HepG2 (cell line): ENCODE measurements around the gene ASL. TPM values are rescaled to one million over a fixed set of nuclear protein-coding genes. Genes with fewer than 3 reads are reported as not detected.

Experiments used
- BATF2 ChIP-seq: sonication (generic); formaldehyde crosslinking; IDR thresholded peaks from 2 replicates; pipeline ENCODE4 v1.8.0; 2022; ENCODE audit warnings: mild to moderate bottlenecking, missing genetic modification reagents, moderate library complexity
- CBX1 ChIP-seq: IDR thresholded peaks from one replicate; pipeline ENCODE4 v1.6.1; 2016; ENCODE audit warnings: antibody characterized with exemption, low read depth
- CEBPB ChIP-seq: IDR thresholded peaks from 2 replicates; pipeline ENCODE4 v1.6.1; 2011; ENCODE audit warnings: low read depth, low read length, improper control_type of control experiment, borderline replicate concordance
- HDAC6 ChIP-seq: fragments of 200-600 bp; sonication (generic); IDR thresholded peaks from 2 replicates; pipeline ENCODE4 v1.7.0; 2017; ENCODE audit warnings: mild to moderate bottlenecking, antibody characterized with exemption, low read length, low read depth
- HOXD1 ChIP-seq: sonication (generic); formaldehyde crosslinking; IDR thresholded peaks from 2 replicates; pipeline ENCODE4 v1.5.0; 2020; ENCODE audit warnings: missing genetic modification reagents
- KLF6 ChIP-seq: IDR thresholded peaks from 2 replicates; pipeline ENCODE4 v1.8.0; 2016; ENCODE audit warnings: missing biosample characterization, missing genetic modification reagents
- NFIC ChIP-seq: IDR thresholded peaks from 2 replicates; pipeline ENCODE4 v1.6.1; 2012; ENCODE audit warnings: mild to moderate bottlenecking, low read length, inconsistent platforms
- TEAD3 ChIP-seq: optimal IDR thresholded peaks from 2 replicates; pipeline ENCODE3; 2016; ENCODE audit warnings: borderline replicate concordance
- TMF1 ChIP-seq: sonication (generic); formaldehyde crosslinking; IDR thresholded peaks from 2 replicates; pipeline ENCODE4 v1.8.1; 2022; ENCODE audit warnings: low read depth, missing genetic modification reagents
- ZFAT ChIP-seq: sonication (generic); formaldehyde crosslinking; conservative IDR thresholded peaks from 2 replicates; pipeline ENCODE4 v1.8.1; 2023; ENCODE audit warnings: missing genetic modification reagents, inconsistent platforms
- ZNF460 ChIP-seq: sonication (generic); formaldehyde crosslinking; IDR thresholded peaks from 2 replicates; pipeline ENCODE4 v1.5.1; 2020; ENCODE audit warnings: missing genetic modification reagents, mild to moderate bottlenecking, borderline replicate concordance
- ZNF513 ChIP-seq: sonication (generic); formaldehyde crosslinking; conservative IDR thresholded peaks from 2 replicates; pipeline ENCODE4 v1.5.0; 2020; ENCODE audit warnings: missing genetic modification reagents
- ZNF777 ChIP-seq: sonication (generic); formaldehyde crosslinking; IDR thresholded peaks from 2 replicates; pipeline ENCODE4 v1.4.0; 2020; ENCODE audit warnings: missing genetic modification reagents
- ZSCAN21 ChIP-seq: sonication (generic); formaldehyde crosslinking; IDR thresholded peaks from 2 replicates; pipeline ENCODE4 v1.8.0; 2022; ENCODE audit warnings: mild to moderate bottlenecking, missing genetic modification reagents, moderate library complexity, borderline replicate concordance
- ZSCAN25 ChIP-seq: sonication (generic); formaldehyde crosslinking; IDR thresholded peaks from 2 replicates; pipeline ENCODE4 v1.8.0; 2022; ENCODE audit warnings: mild to moderate bottlenecking, missing genetic modification reagents
- polyA plus RNA-seq, 8 experiments: library from polyadenylated mRNA; depleted of rRNA in 3 of 8; stranded (reverse) in 7 of 8; unstranded in 1 of 8; fragments of >200 nt; fragmentation: Illumina TruSeq in 4 of 8; extraction: Trizol in 4 of 8; gene quantifications; 2 replicates each; pipeline versions ENCODE4 v1.2.1 to v1.2.3, GENCODE V29; 2011 to 2016; ENCODE audit warnings: low read depth in 4 of 8, missing spikeins in 1 of 8, mixed read lengths in 1 of 8; ENCODE audit not compliant: insufficient read depth in 1 of 8
- total RNA-seq, 5 experiments: library from RNA; depleted of rRNA; stranded (reverse); fragments of >200 nt; fragmentation: Illumina TruSeq; extraction: Trizol; gene quantifications; 2 replicates each; pipeline ENCODE4 v1.2.3, GENCODE V29; 2016; ENCODE audit warnings: low read depth in 1 of 5
- TF ChIP-seq, protein P1 (sequence below), 2 experiments: sonication (generic) in 1 of 2; formaldehyde crosslinking in 1 of 2; IDR thresholded peaks; 2 replicates each; pipeline versions ENCODE4 v1.4.0 to v1.6.1; 2016 to 2020; ENCODE audit warnings: borderline replicate concordance in 1 of 2, low read depth in 1 of 2, mild to moderate bottlenecking in 1 of 2, missing genetic modification reagents in 1 of 2
- TF ChIP-seq, protein P2 (sequence below): sonication (generic); formaldehyde crosslinking; IDR thresholded peaks from 2 replicates; pipeline ENCODE4 v1.5.1; 2020; ENCODE audit warnings: mild to moderate bottlenecking, moderate library complexity, missing genetic modification reagents
- TF ChIP-seq, protein P3 (sequence below): sonication (generic); formaldehyde crosslinking; IDR thresholded peaks from 2 replicates; pipeline ENCODE4 v1.5.1; 2020; ENCODE audit warnings: missing genetic modification reagents, mild to moderate bottlenecking, borderline replicate concordance

Gene ASL
- total and polyA plus RNA-seq, 2 of the 13 experiments (the other 11 are each of a cell fraction or from before 2014, with no cell fraction given), result 71.4 to 96.5 TPM

DNA sequence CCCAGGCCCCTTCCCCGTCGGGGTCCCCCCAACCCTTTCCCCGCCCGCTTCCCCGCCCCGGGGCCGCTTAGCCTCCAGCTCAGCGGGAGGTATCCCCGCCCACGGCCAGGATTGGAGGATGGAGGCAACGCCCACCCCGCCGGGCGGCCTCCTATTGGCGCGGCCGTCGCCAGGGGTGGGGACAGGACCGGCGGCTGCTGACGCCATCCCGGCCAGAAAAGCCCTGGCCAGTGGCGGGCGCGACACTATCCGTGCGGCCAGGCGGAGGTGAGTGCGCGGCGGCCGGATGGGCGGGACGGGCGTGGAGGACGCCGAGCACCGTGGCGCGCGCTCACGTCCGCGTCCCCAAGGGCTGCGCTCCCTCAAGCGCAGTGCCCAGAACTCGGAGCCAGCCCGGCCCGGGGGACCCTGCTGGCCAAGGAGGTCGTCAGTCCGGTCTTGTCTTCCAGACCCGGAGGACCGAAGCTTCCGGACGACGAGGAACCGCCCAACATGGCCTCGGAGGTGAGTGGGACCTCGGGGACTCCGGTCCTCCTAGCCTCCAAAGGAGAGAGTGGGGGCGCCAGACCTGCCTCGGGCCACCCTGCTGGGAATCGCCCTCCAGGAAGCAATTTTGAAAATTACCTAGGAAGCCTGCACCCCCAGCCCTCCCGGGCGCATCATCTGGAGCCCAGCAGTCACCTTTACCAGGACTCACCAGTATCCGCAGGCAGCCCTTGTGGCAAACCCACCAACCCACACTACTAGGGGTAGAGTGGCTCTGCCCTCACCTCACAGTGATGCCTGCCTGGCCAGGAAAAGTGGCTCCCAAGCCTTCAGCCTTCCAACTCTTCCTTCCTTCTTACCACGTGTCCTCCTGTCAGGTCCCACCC is at the start of gene ASL (continued):
- TF ChIP-seq, protein P1, sequence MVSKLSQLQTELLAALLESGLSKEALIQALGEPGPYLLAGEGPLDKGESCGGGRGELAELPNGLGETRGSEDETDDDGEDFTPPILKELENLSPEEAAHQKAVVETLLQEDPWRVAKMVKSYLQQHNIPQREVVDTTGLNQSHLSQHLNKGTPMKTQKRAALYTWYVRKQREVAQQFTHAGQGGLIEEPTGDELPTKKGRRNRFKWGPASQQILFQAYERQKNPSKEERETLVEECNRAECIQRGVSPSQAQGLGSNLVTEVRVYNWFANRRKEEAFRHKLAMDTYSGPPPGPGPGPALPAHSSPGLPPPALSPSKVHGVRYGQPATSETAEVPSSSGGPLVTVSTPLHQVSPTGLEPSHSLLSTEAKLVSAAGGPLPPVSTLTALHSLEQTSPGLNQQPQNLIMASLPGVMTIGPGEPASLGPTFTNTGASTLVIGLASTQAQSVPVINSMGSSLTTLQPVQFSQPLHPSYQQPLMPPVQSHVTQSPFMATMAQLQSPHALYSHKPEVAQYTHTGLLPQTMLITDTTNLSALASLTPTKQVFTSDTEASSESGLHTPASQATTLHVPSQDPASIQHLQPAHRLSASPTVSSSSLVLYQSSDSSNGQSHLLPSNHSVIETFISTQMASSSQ (IDR thresholded peaks at IDR 0.05; ENCODE audit: low read depth), result no peak
- TF ChIP-seq, protein P1 (CRISPR knock-in tag; IDR thresholded peaks at IDR 0.05; ENCODE audit: borderline replicate concordance), result peak; percentile 24; the same call in 1 of the 2 replicates
- TF ChIP-seq ZNF513 (CRISPR knock-in tag) (peak; percentile 63; the same call in 1 of the 2 replicates), CBX1 (peak; percentile 51), HOXD1 (CRISPR knock-in tag) (peak; percentile 82), TMF1 (CRISPR knock-in tag) (peak; percentile 65; the same call in 1 of the 2 replicates), CEBPB (no peak), ZSCAN21 (CRISPR knock-in tag) (peak; percentile 85; the same call in 1 of the 2 replicates), ZNF460 (CRISPR knock-in tag) (no peak), BATF2 (CRISPR knock-in tag) (no peak), ZSCAN25 (CRISPR knock-in tag) (peak; percentile 60; the same call in 1 of the 2 replicates), TEAD3 (peak; percentile 5), HDAC6 (no peak), NFIC (no peak), KLF6 (CRISPR knock-in tag) (0 out of 2 replicates have a peak, but pooled peaks have one; percentile 37), ZNF777 (CRISPR knock-in tag) (peak; percentile 70), ZFAT (CRISPR knock-in tag) (0 out of 2 replicates have a peak, but pooled peaks have one; percentile 23)
- TF ChIP-seq, protein P2, sequence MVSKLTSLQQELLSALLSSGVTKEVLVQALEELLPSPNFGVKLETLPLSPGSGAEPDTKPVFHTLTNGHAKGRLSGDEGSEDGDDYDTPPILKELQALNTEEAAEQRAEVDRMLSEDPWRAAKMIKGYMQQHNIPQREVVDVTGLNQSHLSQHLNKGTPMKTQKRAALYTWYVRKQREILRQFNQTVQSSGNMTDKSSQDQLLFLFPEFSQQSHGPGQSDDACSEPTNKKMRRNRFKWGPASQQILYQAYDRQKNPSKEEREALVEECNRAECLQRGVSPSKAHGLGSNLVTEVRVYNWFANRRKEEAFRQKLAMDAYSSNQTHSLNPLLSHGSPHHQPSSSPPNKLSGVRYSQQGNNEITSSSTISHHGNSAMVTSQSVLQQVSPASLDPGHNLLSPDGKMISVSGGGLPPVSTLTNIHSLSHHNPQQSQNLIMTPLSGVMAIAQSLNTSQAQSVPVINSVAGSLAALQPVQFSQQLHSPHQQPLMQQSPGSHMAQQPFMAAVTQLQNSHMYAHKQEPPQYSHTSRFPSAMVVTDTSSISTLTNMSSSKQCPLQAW (CRISPR knock-in tag), result no peak
- TF ChIP-seq, protein P3, sequence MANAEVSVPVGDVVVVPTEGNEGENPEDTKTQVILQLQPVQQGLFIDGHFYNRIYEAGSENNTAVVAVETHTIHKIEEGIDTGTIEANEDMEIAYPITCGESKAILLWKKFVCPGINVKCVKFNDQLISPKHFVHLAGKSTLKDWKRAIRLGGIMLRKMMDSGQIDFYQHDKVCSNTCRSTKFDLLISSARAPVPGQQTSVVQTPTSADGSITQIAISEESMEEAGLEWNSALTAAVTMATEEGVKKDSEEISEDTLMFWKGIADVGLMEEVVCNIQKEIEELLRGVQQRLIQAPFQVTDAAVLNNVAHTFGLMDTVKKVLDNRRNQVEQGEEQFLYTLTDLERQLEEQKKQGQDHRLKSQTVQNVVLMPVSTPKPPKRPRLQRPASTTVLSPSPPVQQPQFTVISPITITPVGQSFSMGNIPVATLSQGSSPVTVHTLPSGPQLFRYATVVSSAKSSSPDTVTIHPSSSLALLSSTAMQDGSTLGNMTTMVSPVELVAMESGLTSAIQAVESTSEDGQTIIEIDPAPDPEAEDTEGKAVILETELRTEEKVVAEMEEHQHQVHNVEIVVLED, result peak; percentile 87
